ENCODE results near the gene LRRN2.
"Not testable (repeated sequence)": the region's sequence is repeated elsewhere in the genome, so short reads cannot be mapped to it uniquely, and the experiment has no call there.

The LRRN2 gene

GRCh38 chr1:204658295-204658694 lies 27.2 kb downstream of the LRRN2 start:
- DNase-seq, result no peak

- DNase-seq, result no peak
These were observed 31.8 kb downstream of the LRRN2 start for GRCh38 chr1:204653590-204654340.

GRCh38 chr1:204652497-204652896 lies 33.0 kb downstream of the LRRN2 start:
- DNase-seq, result no peak

GRCh38 chr1:204651843-204652421 lies 33.6 kb downstream of the LRRN2 start:
- peak; percentile 37 for DNase-seq

GRCh38 chr1:204650911-204651570 lies 34.5 kb downstream of the LRRN2 start:
- no peak for DNase-seq

GRCh38 chr1:204649721-204650521 lies 35.6 kb downstream of the LRRN2 start:
- no peak for DNase-seq

GRCh38 chr1:204648576-204648975 lies 37.0 kb downstream of the LRRN2 start:
- DNase-seq, result no peak

GRCh38 chr1:204647805-204648153 lies 37.8 kb downstream of the LRRN2 start:
- DNase-seq, result no peak

GRCh38 chr1:204647114-204647804 lies 38.3 kb downstream of the LRRN2 start:
- DNase-seq, result no peak

GRCh38 chr1:204645666-204646065 lies 39.9 kb downstream of the LRRN2 start:
- no peak for DNase-seq

GRCh38 chr1:204645251-204645650 lies 40.3 kb downstream of the LRRN2 start:
- no peak for DNase-seq

- DNase-seq, result no peak
These were observed 42.0 kb downstream of the LRRN2 start for GRCh38 chr1:204643503-204643902.

GRCh38 chr1:204641936-204642335 lies 43.6 kb downstream of the LRRN2 start:
- DNase-seq, result no peak

- DNase-seq, result no peak
These were observed 44.1 kb downstream of the LRRN2 start for GRCh38 chr1:204641455-204641854.

- no peak for DNase-seq
These were observed 45.0 kb downstream of the LRRN2 start for GRCh38 chr1:204640578-204640977.

- no peak for DNase-seq
These were observed 51.2 kb downstream of the LRRN2 start for GRCh38 chr1:204634260-204634910.

GRCh38 chr1:204633665-204634064 lies 51.9 kb downstream of the LRRN2 start:
- no peak for DNase-seq

- DNase-seq, result no peak
These were observed 55.2 kb downstream of the LRRN2 start for GRCh38 chr1:204630132-204630905.

GRCh38 chr1:204629459-204629858 lies 56.1 kb downstream of the LRRN2 start:
- not testable (repeated sequence) for DNase-seq

- DNase-seq, result no peak
These were observed 56.7 kb downstream of the LRRN2 start for GRCh38 chr1:204628868-204629267.

GRCh38 chr1:204627436-204627835 lies 58.1 kb downstream of the LRRN2 start:
- DNase-seq, result no peak
